ENCODE data around the gene EP400.
A peak's percentile ranks its signal among the peaks of the same experiment; 100 is the strongest.
"Not testable (repeated sequence)": the region's sequence is repeated elsewhere in the genome, so short reads cannot be mapped to it uniquely, and the experiment has no call there.

The EP400 gene

GRCh38 chr12:131928711-131929580 lies 20.8 kb upstream of the EP400 start, which contains the start of gene PUS1:
PUS1 (plus strand) TSS chr12:131929276; CDS start chr12:131929723, 447 bp downstream.
- DNase-seq, result peak; percentile 98

GRCh38 chr12:131929581-131930456 lies 19.9 kb upstream of the EP400 start:
- DNase-seq, result peak; percentile 76

GRCh38 chr12:131930510-131930909 lies 19.2 kb upstream of the EP400 start:
- DNase-seq, result no peak

- DNase-seq, result no peak
Measured at GRCh38 chr12:131933387-131933786, 16.4 kb upstream of the EP400 start.

- DNase-seq, result no peak
Measured at GRCh38 chr12:131934535-131934934, 15.2 kb upstream of the EP400 start.

- no peak for DNase-seq
Measured at GRCh38 chr12:131938082-131938481, 11.7 kb upstream of the EP400 start.

GRCh38 chr12:131939007-131939406 lies 10.7 kb upstream of the EP400 start:
- DNase-seq, result no peak

- DNase-seq, result no peak
Measured at GRCh38 chr12:131940141-131940547, 9.6 kb upstream of the EP400 start.

GRCh38 chr12:131941116-131941986 lies 8.4 kb upstream of the EP400 start:
- peak; percentile 55 for DNase-seq

- DNase-seq, result peak; percentile 43
Measured at GRCh38 chr12:131941987-131942341, 7.8 kb upstream of the EP400 start.

GRCh38 chr12:131942671-131943070 lies 7.1 kb upstream of the EP400 start:
- DNase-seq, result peak; percentile 28

- DNase-seq, result peak; percentile 45
Measured at GRCh38 chr12:131943389-131943788, 6.4 kb upstream of the EP400 start.

- DNase-seq, result peak; percentile 25
Measured at GRCh38 chr12:131943876-131944275, 5.9 kb upstream of the EP400 start.

- DNase-seq, result peak; percentile 57
Measured at GRCh38 chr12:131944601-131945251, 5.0 kb upstream of the EP400 start.

GRCh38 chr12:131946757-131947156 lies 3.0 kb upstream of the EP400 start:
- peak; percentile 49 for DNase-seq

- peak; percentile 58 for DNase-seq
Measured at GRCh38 chr12:131947482-131948027, 2.2 kb upstream of the EP400 start.

GRCh38 chr12:131948166-131948712 lies 1.5 kb upstream of the EP400 start:
- DNase-seq, result peak; percentile 55

GRCh38 chr12:131948713-131949430 lies 870 bp upstream of the EP400 start:
- DNase-seq, result not testable (repeated sequence)

GRCh38 chr12:131950182-131950913 lies 606 bp downstream of the EP400 start:
- DNase-seq, result peak; percentile 81

- DNase-seq, result not testable (repeated sequence)
Measured at GRCh38 chr12:131953810-131954209, 4.1 kb downstream of the EP400 start.
